GM19463 (cell line): ENCODE measurements around the gene GRK3.
"Not testable (repeated sequence)": the region's sequence is repeated elsewhere in the genome, so short reads cannot be mapped to it uniquely, and the experiment has no call there.

Experiments
- ATAC-seq: cut with Tn5 transposase; IDR thresholded peaks from one replicate; pipeline ENCODE4 v1.9.1; 2021; ENCODE audit warnings: mild to moderate bottlenecking, moderate library complexity; ENCODE audit not compliant: unreplicated experiment

GRK3 gene

GRCh38 chr22:25694196-25694907, 129.9 kb downstream of the GRK3 start:
- no peak for ATAC-seq

GRCh38 chr22:25695146-25695545, 130.7 kb downstream of the GRK3 start:
- ATAC-seq = no peak

GRCh38 chr22:25696763-25697162, 132.3 kb downstream of the GRK3 start:
- ATAC-seq = no peak

GRCh38 chr22:25697181-25697664, 132.7 kb downstream of the GRK3 start:
- ATAC-seq = no peak

- no peak for ATAC-seq
Measured at GRCh38 chr22:25697978-25698377, 133.5 kb downstream of the GRK3 start.

- no peak for ATAC-seq
Measured at GRCh38 chr22:25698461-25698860, 134.0 kb downstream of the GRK3 start.

- ATAC-seq = no peak
Measured at GRCh38 chr22:25698978-25699377, 134.5 kb downstream of the GRK3 start.

GRCh38 chr22:25701056-25701780, 136.7 kb downstream of the GRK3 start:
- ATAC-seq = no peak

- no peak for ATAC-seq
Measured at GRCh38 chr22:25702040-25702439, 137.6 kb downstream of the GRK3 start.

- ATAC-seq = no peak
Measured at GRCh38 chr22:25702571-25703167, 138.2 kb downstream of the GRK3 start.

- no peak for ATAC-seq
Measured at GRCh38 chr22:25704701-25705100, 140.2 kb downstream of the GRK3 start.

- ATAC-seq = no peak
Measured at GRCh38 chr22:25706197-25706596, 141.7 kb downstream of the GRK3 start.

- not testable (repeated sequence) for ATAC-seq
Measured at GRCh38 chr22:25708430-25708829, 144.0 kb downstream of the GRK3 start.

- no peak for ATAC-seq
Measured at GRCh38 chr22:25709758-25710157, 145.3 kb downstream of the GRK3 start.

GRCh38 chr22:25710501-25710900, 146.0 kb downstream of the GRK3 start:
- ATAC-seq = no peak

- no peak for ATAC-seq
Measured at GRCh38 chr22:25711491-25711890, 147.0 kb downstream of the GRK3 start.

GRCh38 chr22:25712661-25713400, 148.4 kb downstream of the GRK3 start:
- ATAC-seq = no peak

GRCh38 chr22:25714070-25714469, 149.6 kb downstream of the GRK3 start:
- no peak for ATAC-seq

- no peak for ATAC-seq
Measured at GRCh38 chr22:25714739-25715138, 150.3 kb downstream of the GRK3 start.

- no peak for ATAC-seq
Measured at GRCh38 chr22:25716637-25717036, 152.2 kb downstream of the GRK3 start.

GRCh38 chr22:25718135-25718840, 153.8 kb downstream of the GRK3 start:
- ATAC-seq = no peak
